B cell (primary cell): ENCODE measurements around the gene MTHFD2L. TPM values are rescaled to one million over a fixed set of nuclear protein-coding genes. Genes with fewer than 3 reads are reported as not detected.

Source experiments
- ATAC-seq: fragments of 200-7000 bp; cut with Tn5 transposase; one replicate; pipeline ENCODE4 v1.10.0; 2021; ENCODE audit warnings: low read depth, mild to moderate bottlenecking, moderate number of reproducible peaks, moderate library complexity
- CTCF ChIA-PET: fragments of 350-600 bp; sonication (Branson Sonifier 250); formaldehyde crosslinking; loops from one replicate; lab custom pipeline; 2021; ENCODE audit warnings: antibody characterized with exemption, inconsistent platforms; lab: Charles Lee
- POLR2A ChIA-PET: fragments of 350-600 bp; sonication (Branson Sonifier 250); formaldehyde crosslinking; loops from one replicate; lab custom pipeline; 2021; ENCODE audit warnings: antibody characterized with exemption; lab: Charles Lee
- DNase-seq: peaks from one replicate; pipeline ENCODE4 v3.0.0; 2013
- H2AFZ ChIP-seq: 2 replicates; pipeline ENCODE4 v1.6.1; 2012; ENCODE audit warnings: mild to moderate bottlenecking, low read depth, low read length; ENCODE audit not compliant: insufficient read depth, poor library complexity, severe bottlenecking
- H3K27ac ChIP-seq, 2 donors: 1 replicate in 1 of 2; 2 replicates in 1 of 2; pipeline ENCODE4 v1.5.1; 2012 to 2013; ENCODE audit warnings: low read length in 2 of 2, mild to moderate bottlenecking in 2 of 2, moderate library complexity in 1 of 2
- H3K27me3 ChIP-seq, 4 experiments: fragments of 200-600 bp in 1 of 4; sonication (generic) in 1 of 4; replicated peaks in 1 of 4; 1 replicate in 2 of 4; 2 replicates in 2 of 4; pipeline versions ENCODE4 v1.6.1 to v1.7.0; 2013 to 2016; ENCODE audit warnings: low read length in 3 of 4, mild to moderate bottlenecking in 2 of 4, mixed read lengths in 1 of 4, moderate library complexity in 1 of 4; ENCODE audit not compliant: insufficient read depth in 4 of 4, control insufficient read depth in 3 of 4; ENCODE audit errors: control extremely low read depth in 1 of 4
- H3K36me3 ChIP-seq, 2 experiments: replicated peaks in 1 of 2; 1 replicate in 1 of 2; 2 replicates in 1 of 2; pipeline versions ENCODE4 v1.6.1 to v1.7.1; 2013; ENCODE audit warnings: low read length in 1 of 2; ENCODE audit not compliant: insufficient read depth in 2 of 2, control insufficient read depth in 1 of 2; ENCODE audit errors: control extremely low read depth in 1 of 2, extremely low read depth in 1 of 2
- H3K4me1 ChIP-seq, 2 donors: fragments of 200-600 bp in 1 of 2; sonication (generic) in 1 of 2; 1 replicate in 1 of 2; 2 replicates in 1 of 2; pipeline versions ENCODE4 v1.5.1 to v1.6.1; 2013 to 2017; ENCODE audit warnings: low read length in 2 of 2; ENCODE audit not compliant: control insufficient read depth in 2 of 2, insufficient read depth in 2 of 2
- H3K4me2 ChIP-seq: replicated peaks from 2 replicates; pipeline ENCODE3; 2012; ENCODE audit warnings: mild to moderate bottlenecking, low read depth, low read length; ENCODE audit not compliant: poor library complexity, severe bottlenecking
- H3K4me3 ChIP-seq, 5 experiments: fragments of 200-600 bp in 1 of 5; sonication (generic) in 1 of 5; 1 replicate in 3 of 5; 2 replicates in 2 of 5; pipeline versions ENCODE4 v1.5.1 to v1.7.0; 2011 to 2016; ENCODE audit warnings: low read length in 4 of 5, mild to moderate bottlenecking in 4 of 5, low read depth in 2 of 5, control low read depth in 1 of 5, moderate library complexity in 1 of 5; ENCODE audit not compliant: insufficient read depth in 1 of 5; ENCODE audit errors: control extremely low read depth in 1 of 5, extremely low read depth in 1 of 5
- H3K79me2 ChIP-seq: fragments of 200-600 bp; sonication (generic); one replicate; pipeline ENCODE4 v1.6.0; 2016; ENCODE audit warnings: low read length; ENCODE audit not compliant: control insufficient read depth, insufficient read depth
- H3K9ac ChIP-seq: fragments of 200-600 bp; sonication (generic); 2 replicates; pipeline ENCODE4 v1.6.1; 2017; ENCODE audit warnings: mild to moderate bottlenecking, low read length, moderate library complexity
- H3K9me3 ChIP-seq, 3 donors: one replicate each; pipeline versions ENCODE4 v1.6.1 to v1.7.1; 2013; ENCODE audit warnings: low read length in 2 of 3; ENCODE audit not compliant: control insufficient read depth in 2 of 3, insufficient read depth in 1 of 3; ENCODE audit errors: control extremely low read depth in 1 of 3
- H4K20me1 ChIP-seq: 2 replicates; pipeline ENCODE4 v1.6.0; 2012; ENCODE audit warnings: mild to moderate bottlenecking, low read length; ENCODE audit not compliant: insufficient read depth, control insufficient read depth, poor library complexity, severe bottlenecking
- H3K27ac Mint-ChIP-seq: one replicate; pipeline ENCODE4 v1.8.0; 2021; ENCODE audit warnings: mixed read lengths
- H3K27me3 Mint-ChIP-seq: one replicate; pipeline ENCODE4 v1.8.0; 2021; ENCODE audit warnings: mixed read lengths
- H3K4me1 Mint-ChIP-seq: one replicate; pipeline ENCODE4 v1.8.0; 2021; ENCODE audit warnings: mixed read lengths
- H3K4me3 Mint-ChIP-seq: one replicate; pipeline ENCODE4 v1.8.0; 2021; ENCODE audit warnings: mixed read lengths
- H3K9me3 Mint-ChIP-seq: one replicate; pipeline ENCODE4 v1.8.0; 2022; ENCODE audit warnings: mixed read lengths; ENCODE audit not compliant: insufficient read depth
- CTCF ChIP-seq: fragments of 200-600 bp; IDR thresholded peaks from one replicate; pipeline ENCODE4 v1.8.0; 2022; ENCODE audit warnings: antibody characterized with exemption, mild to moderate bottlenecking
- EZH2 ChIP-seq: IDR thresholded peaks from 2 replicates; pipeline ENCODE4 v1.6.1; 2012; ENCODE audit warnings: borderline replicate concordance, low read depth, mild to moderate bottlenecking, moderate library complexity, low read length; ENCODE audit not compliant: insufficient read depth, poor library complexity, severe bottlenecking
- WGBS: methylation state at CpG from one replicate; pipeline ENCODE4 v1.1.5; 2013; ENCODE audit warnings: missing lambda C conversion rate; ENCODE audit not compliant: insufficient coverage; 5-methylcytosine and 5-hydroxymethylcytosine counted together
- intact Hi-C: fragments of 100-400 bp; cut with micrococcal nuclease; formaldehyde crosslinking; loops from one replicate; pipeline ENCODE4 v1.10.0; 2022
- polyA plus RNA-seq: library from polyadenylated mRNA; depleted of rRNA; stranded (reverse); fragments of >200 nt; gene quantifications from 2 replicates; pipeline ENCODE4 v1.2.3, GENCODE V29; 2012
- total RNA-seq, 2 donors: library from RNA; stranded (reverse); fragments of 120-200 nt in 1 of 2; gene quantifications; 1 replicate in 1 of 2; 2 replicates in 1 of 2; pipeline versions ENCODE4 v1.2.3 to v1.2.4, GENCODE V29; 2013 to 2022

The MTHFD2L gene
- total and polyA plus RNA-seq, 2 donors (not counting 1 experiment from before 2014, with no cell fraction given): 5.5 to 12.6 TPM

GRCh38 chr4:74109870-74110605 lies 47.9 kb upstream of the MTHFD2L start:
- no peak overlapping the region for H3K9ac ChIP-seq

More at GRCh38 chr4:74109870-74110605, 47.9 kb upstream of the MTHFD2L start:
- Histone ChIP-seq H3K27ac (no peak overlapping the region), H3K36me3 (no peaks in the 10 kb centered on the region), H2AFZ (no peak overlapping the region), H3K4me1 (no peaks in the 10 kb centered on the region), H3K4me3 (no peak overlapping the region), H4K20me1 (no peaks in the 10 kb centered on the region), H3K79me2 (no peaks in the 10 kb centered on the region), H3K27me3 (no peaks in the 10 kb centered on the region), H3K4me2 (no peak overlapping the region), H3K9me3 (no peaks in the 10 kb centered on the region)
- intact Hi-C loops: no loop called here
- DNase-seq (no peak), ATAC-seq (no peak)
- TF ChIP-seq CTCF: no peak
- TF ChIP-seq EZH2: no peak
- no peak overlapping the region for H3K27ac Mint-ChIP-seq
- WGBS: 100% methylated on average over 2 of the region's 6 CpGs
- no peaks in the 10 kb centered on the region for H3K4me1 Mint-ChIP-seq
- H3K4me3 Mint-ChIP-seq: no peak overlapping the region
- POLR2A ChIA-PET: no interaction called here
- H3K27me3 Mint-ChIP-seq: peaks cover 9% of the 10 kb centered on the region
- CTCF ChIA-PET: no interaction called here
- no peaks in the 10 kb centered on the region for H3K9me3 Mint-ChIP-seq
